ENCODE measurements around the gene ZNF611.
"Not testable (repeated sequence)": the region's sequence is repeated elsewhere in the genome, so short reads cannot be mapped to it uniquely, and the experiment has no call there.

Gene ZNF611

GRCh38 chr19:52743091-52743490, 8.2 kb upstream of the ZNF611 start:
- TF ChIP-seq CTCF (IDR thresholded peaks at IDR 0.05; ENCODE audit: insufficient read depth, low read length, poor library complexity, severe bottlenecking): no peak
- no peaks in the 10 kb centered on the region for H3K27me3 ChIP-seq (replicated peaks; ENCODE audit: control insufficient read depth, insufficient read depth, low read length)
- H3K4me3 ChIP-seq (replicated peaks; ENCODE audit: low read depth, low read length): no peak overlapping the region

GRCh38 chr19:52742516-52742915, 7.7 kb upstream of the ZNF611 start:
- Histone ChIP-seq H3K4me3 (replicated peaks; ENCODE audit: low read depth, low read length) (no peak overlapping the region), H3K27me3 (replicated peaks; ENCODE audit: control insufficient read depth, insufficient read depth, low read length) (no peaks in the 10 kb centered on the region), H3K36me3 (ENCODE audit: control insufficient read depth, insufficient read depth, low read length) (no peaks in the 10 kb centered on the region)
- TF ChIP-seq CTCF (IDR thresholded peaks at IDR 0.05; ENCODE audit: insufficient read depth, low read length, poor library complexity, severe bottlenecking): no peak
- no peak for DNase-seq (ENCODE audit: extremely low read depth, insufficient read length)

More at GRCh38 chr19:52743091-52743490, 8.2 kb upstream of the ZNF611 start:
- H3K36me3 ChIP-seq (ENCODE audit: control insufficient read depth, insufficient read depth, low read length): no peaks in the 10 kb centered on the region
- DNase-seq (ENCODE audit: extremely low read depth, insufficient read length): no peak

- no peak for DNase-seq (ENCODE audit: extremely low read depth, insufficient read length)
- no peak for TF ChIP-seq CTCF (IDR thresholded peaks at IDR 0.05; ENCODE audit: insufficient read depth, low read length, poor library complexity, severe bottlenecking)
- Histone ChIP-seq H3K36me3 (ENCODE audit: control insufficient read depth, insufficient read depth, low read length) (no peaks in the 10 kb centered on the region), H3K4me3 (replicated peaks; ENCODE audit: low read depth, low read length) (no peak overlapping the region), H3K27me3 (replicated peaks; ENCODE audit: control insufficient read depth, insufficient read depth, low read length) (no peaks in the 10 kb centered on the region)
Measured at GRCh38 chr19:52741951-52742485, 7.2 kb upstream of the ZNF611 start.

- H3K4me3 ChIP-seq (replicated peaks; ENCODE audit: low read depth, low read length); DNase-seq (ENCODE audit: extremely low read depth, insufficient read length); H3K36me3 ChIP-seq (ENCODE audit: control insufficient read depth, insufficient read depth, low read length); H3K27me3 ChIP-seq (replicated peaks; ENCODE audit: control insufficient read depth, insufficient read depth, low read length): not testable (repeated sequence)
Measured at GRCh38 chr19:52741371-52741770, 6.5 kb upstream of the ZNF611 start.

GRCh38 chr19:52739576-52739975, 4.7 kb upstream of the ZNF611 start:
- Histone ChIP-seq H3K36me3 (ENCODE audit: control insufficient read depth, insufficient read depth, low read length) (no peaks in the 10 kb centered on the region), H3K27me3 (replicated peaks; ENCODE audit: control insufficient read depth, insufficient read depth, low read length) (no peaks in the 10 kb centered on the region), H3K4me3 (replicated peaks; ENCODE audit: low read depth, low read length) (no peak overlapping the region)
- no peak for DNase-seq (ENCODE audit: extremely low read depth, insufficient read length)
- TF ChIP-seq CTCF (IDR thresholded peaks at IDR 0.05; ENCODE audit: insufficient read depth, low read length, poor library complexity, severe bottlenecking): no peak

GRCh38 chr19:52735734-52736133, 890 bp upstream of the ZNF611 start:
- H3K4me3 ChIP-seq (replicated peaks; ENCODE audit: low read depth, low read length): no peak overlapping the region
- H3K27me3 ChIP-seq (replicated peaks; ENCODE audit: control insufficient read depth, insufficient read depth, low read length): no peaks in the 10 kb centered on the region
- H3K36me3 ChIP-seq (ENCODE audit: control insufficient read depth, insufficient read depth, low read length): no peaks in the 10 kb centered on the region
- TF ChIP-seq CTCF (IDR thresholded peaks at IDR 0.05; ENCODE audit: insufficient read depth, low read length, poor library complexity, severe bottlenecking): no peak
- DNase-seq (ENCODE audit: extremely low read depth, insufficient read length): no peak
